NCI-H2171 (cell line): ENCODE data around the gene SCUBE3.

Experiments
- DNase-seq: peaks from one replicate; lab custom pipeline; 2025; lab: John Stamatoyannopoulos, UW

Gene SCUBE3

GRCh38 chr6:35213824-35214756, at the start of gene SCUBE3:
TSS of gene SCUBE3 (plus strand) at chr6:35213956. CDS start at chr6:35214419, 463 bp downstream.
- DNase-seq: peak; percentile 50

GRCh38 chr6:35164277-35164676, 49.5 kb upstream of the SCUBE3 start:
- DNase-seq: no peak

GRCh38 chr6:35164868-35165267, 48.9 kb upstream of the SCUBE3 start:
- DNase-seq: no peak

- DNase-seq: no peak
Observed at GRCh38 chr6:35165630-35166071, 48.1 kb upstream of the SCUBE3 start.

- no peak for DNase-seq
Observed at GRCh38 chr6:35166116-35166515, 47.6 kb upstream of the SCUBE3 start.

GRCh38 chr6:35166520-35166919, 47.2 kb upstream of the SCUBE3 start:
- no peak for DNase-seq

- no peak for DNase-seq
Observed at GRCh38 chr6:35167505-35167904, 46.3 kb upstream of the SCUBE3 start.

GRCh38 chr6:35168461-35168861, 45.3 kb upstream of the SCUBE3 start:
- no peak for DNase-seq

- DNase-seq: no peak
Observed at GRCh38 chr6:35170166-35170565, 43.6 kb upstream of the SCUBE3 start.

- DNase-seq: no peak
Observed at GRCh38 chr6:35170891-35171290, 42.9 kb upstream of the SCUBE3 start.

GRCh38 chr6:35173044-35173426, 40.7 kb upstream of the SCUBE3 start:
- no peak for DNase-seq

- DNase-seq: no peak
Observed at GRCh38 chr6:35173427-35174087, 40.2 kb upstream of the SCUBE3 start.

- DNase-seq: no peak
Observed at GRCh38 chr6:35174088-35174434, 39.7 kb upstream of the SCUBE3 start.

- DNase-seq: no peak
Observed at GRCh38 chr6:35174501-35174900, 39.3 kb upstream of the SCUBE3 start.

GRCh38 chr6:35176301-35177024, 37.3 kb upstream of the SCUBE3 start:
- DNase-seq: no peak

GRCh38 chr6:35177157-35177556, 36.6 kb upstream of the SCUBE3 start:
- no peak for DNase-seq

- DNase-seq: no peak
Observed at GRCh38 chr6:35177596-35177995, 36.2 kb upstream of the SCUBE3 start.

- DNase-seq: no peak
Observed at GRCh38 chr6:35178012-35178411, 35.7 kb upstream of the SCUBE3 start.

- no peak for DNase-seq
Observed at GRCh38 chr6:35178932-35179832, 34.6 kb upstream of the SCUBE3 start.

- no peak for DNase-seq
Observed at GRCh38 chr6:35179901-35180535, 33.7 kb upstream of the SCUBE3 start.

- DNase-seq: no peak
Observed at GRCh38 chr6:35181308-35181932, 32.3 kb upstream of the SCUBE3 start.
